Gastrocnemius medialis (tissue), 4 donors: ENCODE measurements around the gene CCNC.

Experiments
- POLR2A ChIP-seq, 2 donors: fragments of 450-650 bp; IDR thresholded peaks; one replicate each; pipeline ENCODE4 v1.6.1; 2017; ENCODE audit warnings: antibody characterized with exemption in 2 of 2, mild to moderate bottlenecking in 2 of 2, moderate library complexity in 2 of 2
- TF ChIP-seq, protein P1 (sequence below), 5 experiments: fragments of 450-650 bp in 3 of 5; fragments of 200-600 bp in 2 of 5; sonication (generic) in 2 of 5; IDR thresholded peaks in 4 of 5; conservative IDR thresholded peaks in 1 of 5; 1 replicate in 4 of 5; 2 replicates in 1 of 5; pipeline ENCODE4 v1.5.1; 2016 to 2019; ENCODE audit warnings: antibody characterized with exemption in 5 of 5, mild to moderate bottlenecking in 3 of 5, moderate library complexity in 3 of 5

DNA sequence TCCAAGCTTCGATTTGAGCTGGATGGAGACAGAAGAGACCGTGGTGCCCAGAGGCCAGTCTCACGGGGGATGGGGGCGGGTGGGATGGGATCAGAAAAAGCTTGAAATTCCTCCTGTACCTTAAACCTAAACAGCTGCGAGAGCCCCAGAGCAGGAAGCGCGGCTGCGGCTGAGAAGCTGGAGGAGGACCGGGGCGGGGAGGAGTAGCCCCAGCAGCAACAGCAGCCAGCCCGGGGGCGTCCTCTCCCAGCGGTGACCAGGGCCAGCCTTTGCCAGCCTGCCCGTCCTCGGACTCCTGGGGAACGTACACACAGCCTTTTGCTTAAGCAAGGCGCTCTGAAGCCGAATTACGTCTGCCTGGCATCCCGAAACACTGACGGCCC, 20.8 kb upstream of the CCNC start:
- no peak for TF ChIP-seq POLR2A (IDR thresholded peaks at IDR 0.05)
- TF ChIP-seq, protein P1, sequence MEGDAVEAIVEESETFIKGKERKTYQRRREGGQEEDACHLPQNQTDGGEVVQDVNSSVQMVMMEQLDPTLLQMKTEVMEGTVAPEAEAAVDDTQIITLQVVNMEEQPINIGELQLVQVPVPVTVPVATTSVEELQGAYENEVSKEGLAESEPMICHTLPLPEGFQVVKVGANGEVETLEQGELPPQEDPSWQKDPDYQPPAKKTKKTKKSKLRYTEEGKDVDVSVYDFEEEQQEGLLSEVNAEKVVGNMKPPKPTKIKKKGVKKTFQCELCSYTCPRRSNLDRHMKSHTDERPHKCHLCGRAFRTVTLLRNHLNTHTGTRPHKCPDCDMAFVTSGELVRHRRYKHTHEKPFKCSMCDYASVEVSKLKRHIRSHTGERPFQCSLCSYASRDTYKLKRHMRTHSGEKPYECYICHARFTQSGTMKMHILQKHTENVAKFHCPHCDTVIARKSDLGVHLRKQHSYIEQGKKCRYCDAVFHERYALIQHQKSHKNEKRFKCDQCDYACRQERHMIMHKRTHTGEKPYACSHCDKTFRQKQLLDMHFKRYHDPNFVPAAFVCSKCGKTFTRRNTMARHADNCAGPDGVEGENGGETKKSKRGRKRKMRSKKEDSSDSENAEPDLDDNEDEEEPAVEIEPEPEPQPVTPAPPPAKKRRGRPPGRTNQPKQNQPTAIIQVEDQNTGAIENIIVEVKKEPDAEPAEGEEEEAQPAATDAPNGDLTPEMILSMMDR (IDR thresholded peaks at IDR 0.05 in 4 of 5, conservative IDR thresholded peaks at IDR 0.05 in 1 of 5), result no peak
